Gastroesophageal sphincter (tissue), 3 donors: ENCODE measurements around the gene NR3C1.

Source experiments
- POLR2A ChIP-seq, 2 donors: fragments of 450-650 bp; IDR thresholded peaks; one replicate each; pipeline ENCODE4 v1.6.1; 2017; ENCODE audit warnings: antibody characterized with exemption in 2 of 2, mild to moderate bottlenecking in 2 of 2, moderate library complexity in 1 of 2
- TF ChIP-seq, protein P1 (sequence below), 4 experiments: fragments of 200-600 bp in 2 of 4; fragments of 450-650 bp in 2 of 4; sonication (generic) in 1 of 4; IDR thresholded peaks; one replicate each; pipeline ENCODE4 v1.5.1; 2017 to 2019; ENCODE audit warnings: antibody characterized with exemption in 4 of 4, mild to moderate bottlenecking in 2 of 4, moderate library complexity in 2 of 4

DNA sequence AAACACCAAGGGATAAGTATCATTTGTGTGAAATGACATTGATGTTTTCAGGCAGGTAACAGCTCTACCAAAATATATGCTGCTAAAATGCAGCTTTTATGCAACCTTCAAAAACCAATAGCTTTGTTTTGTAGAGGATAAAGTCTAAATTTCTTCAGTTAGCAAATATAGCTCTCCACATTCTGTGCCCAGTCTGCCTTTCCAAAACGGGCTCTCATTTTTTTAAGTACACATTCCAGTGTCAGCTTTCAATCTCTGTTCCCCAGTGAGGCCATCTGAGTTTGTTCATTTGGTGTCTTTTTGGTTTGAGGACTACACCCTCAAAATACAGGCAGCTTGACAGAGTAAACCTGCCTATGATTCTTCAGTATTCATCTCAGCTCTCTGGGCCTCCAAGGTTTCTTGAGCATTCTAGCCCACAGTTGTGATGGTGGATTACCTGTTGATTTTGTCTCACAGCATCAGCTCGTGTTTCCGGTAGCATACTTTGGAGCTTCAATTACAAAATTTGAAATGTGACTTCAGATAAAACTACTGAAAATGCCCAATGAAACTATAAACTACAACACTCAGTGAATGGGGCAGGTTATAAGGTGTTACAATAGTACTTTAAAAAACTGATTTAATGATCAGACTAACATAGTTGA is 55.7 kb downstream of the NR3C1 start:
- TF ChIP-seq, protein P1, sequence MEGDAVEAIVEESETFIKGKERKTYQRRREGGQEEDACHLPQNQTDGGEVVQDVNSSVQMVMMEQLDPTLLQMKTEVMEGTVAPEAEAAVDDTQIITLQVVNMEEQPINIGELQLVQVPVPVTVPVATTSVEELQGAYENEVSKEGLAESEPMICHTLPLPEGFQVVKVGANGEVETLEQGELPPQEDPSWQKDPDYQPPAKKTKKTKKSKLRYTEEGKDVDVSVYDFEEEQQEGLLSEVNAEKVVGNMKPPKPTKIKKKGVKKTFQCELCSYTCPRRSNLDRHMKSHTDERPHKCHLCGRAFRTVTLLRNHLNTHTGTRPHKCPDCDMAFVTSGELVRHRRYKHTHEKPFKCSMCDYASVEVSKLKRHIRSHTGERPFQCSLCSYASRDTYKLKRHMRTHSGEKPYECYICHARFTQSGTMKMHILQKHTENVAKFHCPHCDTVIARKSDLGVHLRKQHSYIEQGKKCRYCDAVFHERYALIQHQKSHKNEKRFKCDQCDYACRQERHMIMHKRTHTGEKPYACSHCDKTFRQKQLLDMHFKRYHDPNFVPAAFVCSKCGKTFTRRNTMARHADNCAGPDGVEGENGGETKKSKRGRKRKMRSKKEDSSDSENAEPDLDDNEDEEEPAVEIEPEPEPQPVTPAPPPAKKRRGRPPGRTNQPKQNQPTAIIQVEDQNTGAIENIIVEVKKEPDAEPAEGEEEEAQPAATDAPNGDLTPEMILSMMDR (IDR thresholded peaks at IDR 0.05) = no peak
- no peak for TF ChIP-seq POLR2A (IDR thresholded peaks at IDR 0.05)
